Right lobe of liver (tissue), 4 donors: Measurements from ENCODE around the gene STMN3.
"Not testable (repeated sequence)": the region's sequence is repeated elsewhere in the genome, so short reads cannot be mapped to it uniquely, and the experiment has no call there.

Experiments
- CTCF ChIP-seq, 4 donors: fragments of 200-600 bp in 3 of 4; fragments of 450-650 bp in 1 of 4; IDR thresholded peaks; one replicate each; pipeline versions ENCODE4 v1.5.1 to v1.8.0; 2016 to 2022; ENCODE audit warnings: antibody characterized with exemption in 4 of 4, mild to moderate bottlenecking in 2 of 4
- POLR2A ChIP-seq: fragments of 450-650 bp; IDR thresholded peaks from one replicate; pipeline ENCODE4 v1.6.1; 2017; ENCODE audit warnings: antibody characterized with exemption, mild to moderate bottlenecking
- donor health status: DM: no; HTN: no; CAD: no.
- donor health status: DM: no; HTN: no; CAD: no.
- donor health status: DM: no; HTN: yes; CAD: no.

GRCh38 chr20:63630956-63631355 is 22.3 kb downstream of the STMN3 start:
- TF ChIP-seq CTCF (IDR thresholded peaks at IDR 0.05); POLR2A: not testable (repeated sequence)
